Left ventricle myocardium inferior (tissue), 1 donor: Measurements from ENCODE around the gene VHLL. TPM values are rescaled to one million over a fixed set of nuclear protein-coding genes. Genes with fewer than 3 reads are reported as not detected.

Source experiments
- DNase-seq: peaks from one replicate; pipeline ENCODE4 v3.0.0-alpha.2; 2020
- H3K27ac ChIP-seq: fragments of 200-600 bp; replicated peaks from 2 replicates; pipeline ENCODE4 v1.8.0; 2021
- H3K27me3 ChIP-seq: fragments of 200-600 bp; 2 replicates; pipeline ENCODE4 v1.8.0; 2021; ENCODE audit warnings: low read depth
- H3K36me3 ChIP-seq: fragments of 200-600 bp; 2 replicates; pipeline ENCODE4 v1.8.0; 2021
- H3K4me1 ChIP-seq: fragments of 200-600 bp; 2 replicates; pipeline ENCODE4 v1.8.0; 2021
- H3K4me3 ChIP-seq: fragments of 200-600 bp; 2 replicates; pipeline ENCODE4 v1.8.0; 2021; ENCODE audit warnings: mild to moderate bottlenecking, moderate library complexity
- H3K9me3 ChIP-seq: fragments of 200-600 bp; replicated peaks from 2 replicates; pipeline ENCODE4 v1.8.0; 2021
- CTCF ChIP-seq: fragments of 200-600 bp; IDR thresholded peaks from 2 replicates; pipeline ENCODE4 v1.8.0; 2021; ENCODE audit warnings: antibody characterized with exemption, mild to moderate bottlenecking, borderline replicate concordance
- intact Hi-C: fragments of 100-400 bp; cut with micrococcal nuclease; formaldehyde crosslinking; loops from one replicate; pipeline ENCODE4 v1.11.0; 2022
- total RNA-seq: library from RNA; stranded (reverse); fragmentation: NEBNext Ultra II Directional; extraction: Animal tissue kit (Norgen Biotek cat#: 25700); gene quantifications from one replicate; pipeline ENCODE4 v1.2.1, GENCODE V29; 2021
- donor health status: DM: no; HTN: yes; CAD: no; lungs with severe emphysema.

The VHLL gene
- total RNA-seq, 1 donor from 2014 or later = not detected

GRCh38 chr1:156253634-156254033, 45.5 kb downstream of the VHLL start:
- TF ChIP-seq CTCF = no peak
- Histone ChIP-seq H3K36me3 (peaks cover 97% of the 10 kb centered on the region), H3K4me1 (peaks cover 36% of the 10 kb centered on the region), H3K27ac (no peak overlapping the region), H3K27me3 (no peaks in the 10 kb centered on the region), H3K9me3 (no peaks in the 10 kb centered on the region), H3K4me3 (no peak overlapping the region)
- intact Hi-C loops = no loop called here
- DNase-seq = no peak

GRCh38 chr1:156251527-156251926, 47.6 kb downstream of the VHLL start:
- no peak for DNase-seq
- intact Hi-C loops = no loop called here
- peaks cover 54% of the 10 kb centered on the region for H3K4me1 ChIP-seq
- H3K27ac ChIP-seq = peak overlapping the region; percentile 66
- H3K4me3 ChIP-seq = no peak overlapping the region
- H3K27me3 ChIP-seq = peaks cover under 1% of the 10 kb centered on the region
- H3K9me3 ChIP-seq = no peaks in the 10 kb centered on the region
- peaks cover 76% of the 10 kb centered on the region for H3K36me3 ChIP-seq
- TF ChIP-seq CTCF = no peak

- DNase-seq = no peak
These were observed 49.5 kb downstream of the VHLL start for GRCh38 chr1:156249593-156249992.

More at GRCh38 chr1:156249593-156249992, 49.5 kb downstream of the VHLL start:
- intact Hi-C loops = no loop called here
- H3K27ac ChIP-seq = no peak overlapping the region
- H3K9me3 ChIP-seq = no peaks in the 10 kb centered on the region
- peaks cover 57% of the 10 kb centered on the region for H3K36me3 ChIP-seq
- TF ChIP-seq CTCF = no peak
- H3K4me1 ChIP-seq = peaks cover 68% of the 10 kb centered on the region
- H3K4me3 ChIP-seq = no peak overlapping the region
- peaks cover 20% of the 10 kb centered on the region for H3K27me3 ChIP-seq

Other genes with a start within 250 kb of the VHLL start
- gene UBQLN4, start 245.5 kb downstream of the VHLL start, total RNA-seq = 29.9 TPM
- gene LAMTOR2, start 244.5 kb downstream of the VHLL start, total RNA-seq = 55.0 TPM
- not detected for gene RAB25, start 238.1 kb downstream of the VHLL start, total RNA-seq
- 0.16 TPM for gene MEX3A, start 216.8 kb downstream of the VHLL start, total RNA-seq
- gene LMNA, start 184.6 kb downstream of the VHLL start, total RNA-seq = 236 TPM
- 1.0 TPM for gene SEMA4A, start 145.7 kb downstream of the VHLL start, total RNA-seq
- gene SLC25A44, start 105.2 kb downstream of the VHLL start, total RNA-seq = 14.4 TPM
- 55.8 TPM for gene PMF1, start 86.3 kb downstream of the VHLL start, total RNA-seq
- 0.30 TPM for gene BGLAP, start 57.1 kb downstream of the VHLL start, total RNA-seq
- 0.47 TPM for gene PAQR6, start 51.3 kb downstream of the VHLL start, total RNA-seq
- gene SMG5, start 16.5 kb downstream of the VHLL start, total RNA-seq = 91.1 TPM
- 1.5 TPM for gene TMEM79, start 15.0 kb downstream of the VHLL start, total RNA-seq
- 14.2 TPM for gene GLMP, start 3.6 kb downstream of the VHLL start, total RNA-seq
- 123 TPM for gene CCT3, start 39.0 kb upstream of the VHLL start, total RNA-seq
- 0.58 TPM for gene TSACC, start 39.2 kb upstream of the VHLL start, total RNA-seq
- not detected for gene RHBG, start 69.9 kb upstream of the VHLL start, total RNA-seq
- gene MEF2D, start 201.5 kb upstream of the VHLL start, total RNA-seq = 96.8 TPM